Subcutaneous abdominal adipose tissue (tissue), 5 donors: ENCODE measurements around the gene THAP7.
"Not testable (repeated sequence)": the region's sequence is repeated elsewhere in the genome, so short reads cannot be mapped to it uniquely, and the experiment has no call there.

Source experiments
- H3K27ac ChIP-seq: one replicate; pipeline ENCODE4 v1.7.0; 2013; ENCODE audit warnings: low read depth, mild to moderate bottlenecking, inconsistent platforms, low read length, moderate library complexity
- H3K27me3 ChIP-seq, 5 donors: one replicate each; pipeline ENCODE4 v1.7.0; 2013; ENCODE audit warnings: low read length in 5 of 5, inconsistent platforms in 1 of 5; ENCODE audit not compliant: control insufficient read depth in 5 of 5, insufficient read depth in 4 of 5
- H3K36me3 ChIP-seq, 5 donors: one replicate each; pipeline ENCODE4 v1.7.0; 2013; ENCODE audit warnings: low read length in 5 of 5; ENCODE audit not compliant: control insufficient read depth in 5 of 5, insufficient read depth in 5 of 5
- H3K4me1 ChIP-seq, 5 donors: one replicate each; pipeline ENCODE4 v1.7.0; 2013; ENCODE audit warnings: low read length in 5 of 5, mild to moderate bottlenecking in 3 of 5, moderate library complexity in 1 of 5; ENCODE audit not compliant: control insufficient read depth in 5 of 5, insufficient read depth in 5 of 5
- H3K4me3 ChIP-seq, 5 donors: one replicate each; pipeline ENCODE4 v1.7.0; 2013; ENCODE audit warnings: low read length in 5 of 5, low read depth in 1 of 5
- H3K9ac ChIP-seq, 5 donors: one replicate each; pipeline ENCODE4 v1.7.0; 2013; ENCODE audit warnings: low read length in 5 of 5, mild to moderate bottlenecking in 4 of 5, moderate library complexity in 3 of 5
- H3K9me3 ChIP-seq, 5 donors: one replicate each; pipeline ENCODE4 v1.7.0; 2013; ENCODE audit warnings: low read length in 5 of 5; ENCODE audit not compliant: control insufficient read depth in 5 of 5
- donor health status: healthy.
- donor health status: healthy.
- donor health status: healthy.
- donor health status: healthy.
- donor health status: healthy.

THAP7 gene

GRCh38 chr22:21001601-21002325 lies at the start of gene THAP7:
TSS of gene THAP7 (minus strand) at chr22:21002118. CDS start at chr22:21001911, 207 bp downstream.
- Histone ChIP-seq H3K4me1 (peaks cover 10 to 39% (median 35%) of the 10 kb centered on the region in 5 donors), H3K4me3 (peak within 1 kb of the TSS; percentile 64 to 88 (median 86)), H3K27me3 (no peaks in the 10 kb centered on the region), H3K9ac (peak within 1 kb of the TSS; percentile 73 to 92 (median 91)), H3K36me3 (peaks cover 0 to 34% (median 29%) of the 10 kb centered on the region in 5 donors), H3K9me3 (no peaks in the 10 kb centered on the region), H3K27ac (peak within 1 kb of the TSS; percentile 95)

- Histone ChIP-seq H3K9me3 (no peaks in the 10 kb centered on the region), H3K36me3 (no peaks in the 10 kb centered on the region), H3K27ac (no peak overlapping the region)
Measured at GRCh38 chr22:21051145-21051830, 49.4 kb upstream of the THAP7 start.

GRCh38 chr22:21048965-21049364 lies 47.0 kb upstream of the THAP7 start:
- not testable (repeated sequence) for H3K36me3 ChIP-seq, H3K27ac ChIP-seq, H3K4me3 ChIP-seq, H3K27me3 ChIP-seq, H3K9me3 ChIP-seq, H3K9ac ChIP-seq
- peaks cover 3 to 22% (median 21%) of the 10 kb centered on the region in 5 donors for H3K4me1 ChIP-seq

More at GRCh38 chr22:21051145-21051830, 49.4 kb upstream of the THAP7 start:
- H3K4me3 ChIP-seq = no peak overlapping the region
- no peak overlapping the region for H3K9ac ChIP-seq
- no peaks in the 10 kb centered on the region for H3K4me1 ChIP-seq
- H3K27me3 ChIP-seq = peaks cover 0 to 15% (median 11%) of the 10 kb centered on the region in 5 donors

- not testable (repeated sequence) for H3K27me3 ChIP-seq, H3K4me3 ChIP-seq, H3K9me3 ChIP-seq, H3K36me3 ChIP-seq, H3K9ac ChIP-seq, H3K27ac ChIP-seq
- H3K4me1 ChIP-seq = peaks cover 3 to 25% (median 21%) of the 10 kb centered on the region in 5 donors
Measured at GRCh38 chr22:21048448-21048847, 46.5 kb upstream of the THAP7 start.

GRCh38 chr22:21047730-21048129 lies 45.8 kb upstream of the THAP7 start:
- H3K4me1 ChIP-seq = peaks cover 3 to 25% (median 21%) of the 10 kb centered on the region in 5 donors
- no peaks in the 10 kb centered on the region for H3K9me3 ChIP-seq
- H3K9ac ChIP-seq = no peak overlapping the region
- no peak overlapping the region for H3K27ac ChIP-seq
- H3K4me3 ChIP-seq = no peak overlapping the region
- H3K36me3 ChIP-seq = no peaks in the 10 kb centered on the region
- H3K27me3 ChIP-seq = peaks cover 0 to under 1% (median 0%) of the 10 kb centered on the region in 5 donors

GRCh38 chr22:21047035-21047661 lies 45.2 kb upstream of the THAP7 start:
- Histone ChIP-seq H3K9me3 (no peaks in the 10 kb centered on the region), H3K9ac (no peak overlapping the region), H3K27me3 (no peaks in the 10 kb centered on the region), H3K4me1 (peaks cover 3 to 25% (median 21%) of the 10 kb centered on the region in 5 donors), H3K36me3 (no peaks in the 10 kb centered on the region), H3K4me3 (no peak overlapping the region), H3K27ac (no peak overlapping the region)

GRCh38 chr22:21045585-21046294 lies 43.8 kb upstream of the THAP7 start, which contains the start of gene LRRC74B:
TSS of gene LRRC74B (plus strand) at chr22:21045946. CDS start at chr22:21045987, 41 bp downstream.
- H3K4me3 ChIP-seq = peak within 1 kb of the TSS; percentile 59 to 81 (median 64)
- H3K9me3 ChIP-seq = no peaks in the 10 kb centered on the region
- H3K9ac ChIP-seq = peak within 1 kb of the TSS in 2 of 5 donors; percentile 40 to 52
- H3K27ac ChIP-seq = no peak within 1 kb of the TSS
- H3K27me3 ChIP-seq = no peaks in the 10 kb centered on the region
- peaks cover 3 to 25% (median 21%) of the 10 kb centered on the region in 5 donors for H3K4me1 ChIP-seq
- H3K36me3 ChIP-seq = no peaks in the 10 kb centered on the region

GRCh38 chr22:21044931-21045584 lies 43.1 kb upstream of the THAP7 start:
- Histone ChIP-seq H3K27ac (no peak overlapping the region), H3K9ac (peak overlapping the region in 2 of 5 donors; percentile 3 to 52), H3K4me3 (peak overlapping the region; percentile 59 to 81 (median 64)), H3K4me1 (peaks cover 3 to 25% (median 21%) of the 10 kb centered on the region in 5 donors), H3K9me3 (no peaks in the 10 kb centered on the region), H3K27me3 (no peaks in the 10 kb centered on the region), H3K36me3 (no peaks in the 10 kb centered on the region)

GRCh38 chr22:21043860-21044535 lies 42.1 kb upstream of the THAP7 start:
- H3K27me3 ChIP-seq = no peaks in the 10 kb centered on the region
- H3K9ac ChIP-seq = peak overlapping the region in 1 of 5 donors; percentile 51
- peak overlapping the region in 3 of 5 donors; percentile 50 to 64 (median 51) for H3K4me3 ChIP-seq
- no peaks in the 10 kb centered on the region for H3K9me3 ChIP-seq
- H3K4me1 ChIP-seq = peaks cover 3 to 25% (median 21%) of the 10 kb centered on the region in 5 donors
- no peak overlapping the region for H3K27ac ChIP-seq
- no peaks in the 10 kb centered on the region for H3K36me3 ChIP-seq
